ENCODE measurements around the gene CDC16.

The CDC16 gene

GRCh38 chr13:114286808-114287207 is 52.1 kb downstream of the CDC16 start:
- ChIA-PET CTCF (no interaction called here), POLR2A (no interaction called here)
- Histone ChIP-seq H3K4me3 (ENCODE audit: low read depth, low read length) (no peak overlapping the region), H3K27ac (ENCODE audit: extremely low read depth, low read depth, low read length) (no peak overlapping the region), H3K4me1 (ENCODE audit: control insufficient read depth, insufficient read depth, low read length) (no peaks in the 10 kb centered on the region), H3K36me3 (ENCODE audit: control insufficient read depth in 2 of 2, insufficient read depth in 1 of 2, low read length in 2 of 2) (peaks cover 10 to 50% of the 10 kb centered on the region in 2 experiments; a peak in 2 of 3 replicates), H3K9me3 (ENCODE audit: control insufficient read depth, insufficient read depth, low read depth, low read length) (no peaks in the 10 kb centered on the region)
- TF ChIP-seq ZSCAN30 (tag by site-specific recombination; IDR thresholded peaks at IDR 0.05) = no peak
- TF ChIP-seq ZNF449 (tag by site-specific recombination; IDR thresholded peaks at IDR 0.05) = 0 out of 2 replicates have a peak, but pooled peaks have one; percentile 35

- peaks cover 16 to 59% of the 10 kb centered on the region in 2 experiments; a peak in 2 of 3 replicates for H3K36me3 ChIP-seq (ENCODE audit: control insufficient read depth in 2 of 2, insufficient read depth in 1 of 2, low read length in 2 of 2)
- no peak overlapping the region for H3K27ac ChIP-seq (ENCODE audit: extremely low read depth, low read depth, low read length)
- no peak for TF ChIP-seq ZBTB44 (tag by site-specific recombination; IDR thresholded peaks at IDR 0.05)
- TF ChIP-seq ZNF600 (tag by site-specific recombination; IDR thresholded peaks at IDR 0.05) = peak; percentile 62; the same call in 1 of the 2 replicates
- 0 out of 2 replicates have a peak, but pooled peaks have one; percentile 14 for TF ChIP-seq ZIC2 (tag by site-specific recombination; IDR thresholded peaks at IDR 0.05)
- H3K4me1 ChIP-seq (ENCODE audit: control insufficient read depth, insufficient read depth, low read length) = no peaks in the 10 kb centered on the region
- ChIA-PET CTCF (interaction anchor here (0.6 kb wide), 2 partner anchors 12 to 51 kb away, joined by 3 read pairs; no protein-coding TSS in a partner anchor), POLR2A (no interaction called here)
- no peak overlapping the region for H3K4me3 ChIP-seq (ENCODE audit: low read depth, low read length)
- H3K9me3 ChIP-seq (ENCODE audit: control insufficient read depth, insufficient read depth, low read depth, low read length) = no peaks in the 10 kb centered on the region
Observed at GRCh38 chr13:114288157-114288591, 53.5 kb downstream of the CDC16 start.

GRCh38 chr13:114296448-114296847 is 61.8 kb downstream of the CDC16 start:
- POLR2A ChIA-PET = no interaction called here
- Histone ChIP-seq H3K4me3 (ENCODE audit: low read depth, low read length) (no peak overlapping the region), H3K4me1 (ENCODE audit: control insufficient read depth, insufficient read depth, low read length) (no peaks in the 10 kb centered on the region), H3K9me3 (ENCODE audit: control insufficient read depth, insufficient read depth, low read depth, low read length) (no peaks in the 10 kb centered on the region), H3K27ac (ENCODE audit: extremely low read depth, low read depth, low read length) (no peak overlapping the region), H3K36me3 (ENCODE audit: control insufficient read depth in 2 of 2, insufficient read depth in 1 of 2, low read length in 2 of 2) (peaks cover 6 to 34% of the 10 kb centered on the region in 2 experiments; a peak in 2 of 3 replicates)
- no peak for TF ChIP-seq ZNF76 (tag by site-specific recombination; IDR thresholded peaks at IDR 0.05; ENCODE audit: borderline replicate concordance, low read depth)
- TF ChIP-seq RBAK (tag by site-specific recombination; IDR thresholded peaks at IDR 0.05) = no peak
- TF ChIP-seq ZNF202 (tag by site-specific recombination; IDR thresholded peaks at IDR 0.05; ENCODE audit: borderline replicate concordance) = no peak
- TF ChIP-seq ZNF140 (tag by site-specific recombination; IDR thresholded peaks at IDR 0.05) = no peak
- TF ChIP-seq ZSCAN16 (tag by site-specific recombination; IDR thresholded peaks at IDR 0.05) = no peak
- TF ChIP-seq PRDM6 (tag by site-specific recombination; IDR thresholded peaks at IDR 0.05) = no peak
- no peak for TF ChIP-seq TSHZ1 (tag by site-specific recombination; IDR thresholded peaks at IDR 0.05; ENCODE audit: borderline replicate concordance)
- no peak for TF ChIP-seq ZBTB7A (tag by site-specific recombination; IDR thresholded peaks at IDR 0.05; ENCODE audit: low read depth)
- TF ChIP-seq MYNN (tag by site-specific recombination; IDR thresholded peaks at IDR 0.05; ENCODE audit: borderline replicate concordance) = no peak
- TF ChIP-seq GLI2 (tag by site-specific recombination; IDR thresholded peaks at IDR 0.05; ENCODE audit: borderline replicate concordance, low read depth) = no peak
- no peak for TF ChIP-seq ZNF362 (tag by site-specific recombination; IDR thresholded peaks at IDR 0.05)
- TF ChIP-seq ZNF621 (tag by site-specific recombination; IDR thresholded peaks at IDR 0.05) = no peak
- no peak for TF ChIP-seq ZNF677 (tag by site-specific recombination; IDR thresholded peaks at IDR 0.05)
- no peak for TF ChIP-seq TRIM28 (IDR thresholded peaks at IDR 0.05; ENCODE audit: borderline replicate concordance, low read length)
- CTCF ChIA-PET = interaction anchor here (0.6 kb wide), 1 partner anchor 45 kb away, joined by 3 read pairs; no protein-coding TSS in a partner anchor
